KMS-11 (cell line): Measurements from ENCODE around the gene SCFD2.

Source experiments
- H2AFZ ChIP-seq: fragments of 200-600 bp; sonication (generic); 2 replicates; pipeline ENCODE4 v1.6.1; 2016; ENCODE audit warnings: antibody characterized with exemption, mixed run types, low read depth
- H3K27ac ChIP-seq: fragments of 200-600 bp; sonication (generic); 2 replicates; pipeline ENCODE4 v1.6.1; 2016; ENCODE audit warnings: mild to moderate bottlenecking, mixed run types
- H3K27me3 ChIP-seq: fragments of 200-600 bp; sonication (generic); 2 replicates; pipeline ENCODE4 v1.6.1; 2017; ENCODE audit warnings: mild to moderate bottlenecking, low read depth, mixed run types, moderate library complexity; ENCODE audit not compliant: insufficient read depth
- H3K36me3 ChIP-seq: fragments of 200-600 bp; sonication (generic); 2 replicates; pipeline ENCODE4 v1.6.1; 2017; ENCODE audit warnings: mild to moderate bottlenecking, mixed run types; ENCODE audit not compliant: insufficient read depth
- H3K4me1 ChIP-seq: fragments of 200-600 bp; sonication (generic); 2 replicates; pipeline ENCODE4 v1.6.1; 2016; ENCODE audit warnings: mild to moderate bottlenecking, low read depth, mixed run types; ENCODE audit not compliant: poor library complexity, severe bottlenecking
- H3K4me2 ChIP-seq: fragments of 200-600 bp; sonication (generic); 2 replicates; pipeline ENCODE4 v1.7.0; 2016; ENCODE audit warnings: mild to moderate bottlenecking, mixed run types
- H3K4me3 ChIP-seq: fragments of 200-600 bp; sonication (generic); IDR thresholded peaks from 2 replicates; pipeline ENCODE4 v1.6.1; 2017; ENCODE audit warnings: low read depth, low read length, mixed read lengths; ENCODE audit not compliant: insufficient read depth
- H3K79me2 ChIP-seq: fragments of 200-600 bp; sonication (generic); 2 replicates; pipeline ENCODE4 v1.6.1; 2016; ENCODE audit warnings: low read depth, mixed run types; ENCODE audit not compliant: insufficient read depth
- H3K9ac ChIP-seq: fragments of 200-600 bp; sonication (generic); 2 replicates; pipeline ENCODE4 v1.6.1; 2016; ENCODE audit warnings: mild to moderate bottlenecking, mixed run types
- H4K20me1 ChIP-seq: fragments of 200-600 bp; sonication (generic); 2 replicates; pipeline ENCODE4 v1.6.1; 2016; ENCODE audit warnings: mild to moderate bottlenecking, mixed run types; ENCODE audit not compliant: insufficient read depth
- TF ChIP-seq, protein P1 (sequence below): fragments of 200-600 bp; sonication (generic); conservative IDR thresholded peaks from 2 replicates; pipeline ENCODE4 v1.6.1; 2017; ENCODE audit warnings: low read depth, mild to moderate bottlenecking, antibody characterized with exemption, low read length, moderate library complexity, mixed read lengths

The SCFD2 gene

DNA sequence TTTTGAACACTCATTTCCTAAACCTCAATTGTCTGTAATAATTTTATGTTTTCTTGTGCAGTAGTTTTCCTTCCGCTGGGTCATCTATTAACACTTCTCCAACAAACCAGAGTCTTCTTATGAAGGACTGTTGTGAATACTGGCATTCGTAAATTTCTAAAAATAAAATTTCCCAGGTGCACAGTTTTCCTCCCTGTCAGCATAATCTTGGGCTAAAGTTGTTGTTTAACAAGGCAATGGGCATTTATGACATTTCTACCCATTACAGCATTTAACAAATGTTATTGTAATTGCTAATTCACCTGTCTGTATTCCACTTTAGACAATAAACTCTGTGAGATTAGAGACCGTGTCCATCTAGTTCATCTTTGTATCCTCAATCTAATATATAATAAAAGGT lies 1.2 kb downstream of the SCFD2 start:
- H3K4me2 ChIP-seq = peak overlapping the region; percentile 78
- H3K36me3 ChIP-seq = no peaks in the 10 kb centered on the region
- H3K4me3 ChIP-seq = peak overlapping the region; percentile 97
- H3K27ac ChIP-seq = peak overlapping the region; percentile 71; the same call in 1 of the 2 replicates
- peak overlapping the region; percentile 79; the same call in 1 of the 2 replicates for H2AFZ ChIP-seq
- peaks cover 62% of the 10 kb centered on the region for H3K79me2 ChIP-seq
- peak overlapping the region; percentile 78; the same call in 1 of the 2 replicates for H3K9ac ChIP-seq
- peaks cover 5% of the 10 kb centered on the region; the same call in 1 of the 2 replicates for H4K20me1 ChIP-seq
- H3K27me3 ChIP-seq = no peaks in the 10 kb centered on the region
- peaks cover 46% of the 10 kb centered on the region for H3K4me1 ChIP-seq
- TF ChIP-seq, protein P1, sequence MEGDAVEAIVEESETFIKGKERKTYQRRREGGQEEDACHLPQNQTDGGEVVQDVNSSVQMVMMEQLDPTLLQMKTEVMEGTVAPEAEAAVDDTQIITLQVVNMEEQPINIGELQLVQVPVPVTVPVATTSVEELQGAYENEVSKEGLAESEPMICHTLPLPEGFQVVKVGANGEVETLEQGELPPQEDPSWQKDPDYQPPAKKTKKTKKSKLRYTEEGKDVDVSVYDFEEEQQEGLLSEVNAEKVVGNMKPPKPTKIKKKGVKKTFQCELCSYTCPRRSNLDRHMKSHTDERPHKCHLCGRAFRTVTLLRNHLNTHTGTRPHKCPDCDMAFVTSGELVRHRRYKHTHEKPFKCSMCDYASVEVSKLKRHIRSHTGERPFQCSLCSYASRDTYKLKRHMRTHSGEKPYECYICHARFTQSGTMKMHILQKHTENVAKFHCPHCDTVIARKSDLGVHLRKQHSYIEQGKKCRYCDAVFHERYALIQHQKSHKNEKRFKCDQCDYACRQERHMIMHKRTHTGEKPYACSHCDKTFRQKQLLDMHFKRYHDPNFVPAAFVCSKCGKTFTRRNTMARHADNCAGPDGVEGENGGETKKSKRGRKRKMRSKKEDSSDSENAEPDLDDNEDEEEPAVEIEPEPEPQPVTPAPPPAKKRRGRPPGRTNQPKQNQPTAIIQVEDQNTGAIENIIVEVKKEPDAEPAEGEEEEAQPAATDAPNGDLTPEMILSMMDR = no peak

DNA sequence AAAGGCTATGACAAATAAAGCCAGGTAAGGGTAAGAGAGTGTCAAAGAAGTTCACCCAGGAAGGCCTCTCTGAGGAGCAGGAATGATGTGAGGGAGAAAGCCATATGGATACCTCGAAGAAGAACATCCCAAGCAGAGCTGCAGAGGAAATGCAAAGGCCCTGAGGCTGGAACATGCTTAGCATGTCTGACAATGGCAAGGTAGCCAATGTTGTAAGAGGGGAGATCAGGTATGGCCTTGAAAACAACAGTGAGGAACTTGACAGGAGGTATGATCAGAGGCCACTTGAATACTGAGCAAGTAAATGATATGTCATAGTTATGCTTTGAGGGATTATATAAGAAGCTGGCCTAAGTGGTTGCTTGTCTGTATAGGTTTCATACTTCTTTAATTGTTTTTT lies 3.8 kb downstream of the SCFD2 start:
- no peaks in the 10 kb centered on the region for H3K27me3 ChIP-seq
- no peak overlapping the region for H2AFZ ChIP-seq
- TF ChIP-seq, protein P1 = no peak
- peaks cover 5% of the 10 kb centered on the region; the same call in 1 of the 2 replicates for H4K20me1 ChIP-seq
- no peak overlapping the region for H3K4me3 ChIP-seq
- no peaks in the 10 kb centered on the region for H3K36me3 ChIP-seq
- peaks cover 80% of the 10 kb centered on the region for H3K79me2 ChIP-seq
- peaks cover 45% of the 10 kb centered on the region for H3K4me1 ChIP-seq
- H3K27ac ChIP-seq = no peak overlapping the region
- no peak overlapping the region for H3K9ac ChIP-seq
- H3K4me2 ChIP-seq = peak overlapping the region; percentile 78; the same call in 1 of the 2 replicates

DNA sequence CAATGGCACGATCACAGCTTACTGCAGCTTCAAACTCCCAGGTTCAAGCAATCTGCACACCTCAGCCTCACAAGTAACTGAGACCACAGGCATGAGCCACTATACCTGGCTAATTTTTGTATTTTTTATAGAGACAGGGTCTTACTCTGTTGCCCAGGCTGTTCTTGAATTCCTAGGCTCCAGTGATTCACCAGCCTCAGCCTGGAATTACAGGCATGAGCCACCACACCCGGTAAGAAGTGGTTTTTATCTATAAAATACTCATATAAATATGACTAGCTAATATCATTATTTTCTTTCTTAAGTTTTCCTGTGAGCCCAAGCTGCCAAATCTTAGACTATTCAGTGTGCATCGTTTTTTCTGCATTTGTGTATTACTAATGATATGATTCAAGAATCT lies 4.4 kb downstream of the SCFD2 start:
- no peaks in the 10 kb centered on the region for H3K36me3 ChIP-seq
- no peak overlapping the region for H3K4me3 ChIP-seq
- H2AFZ ChIP-seq = no peak overlapping the region
- H3K4me1 ChIP-seq = peaks cover 39% of the 10 kb centered on the region
- no peak overlapping the region for H3K27ac ChIP-seq
- peaks cover 80% of the 10 kb centered on the region for H3K79me2 ChIP-seq
- TF ChIP-seq, protein P1 = no peak
- H4K20me1 ChIP-seq = peaks cover 5% of the 10 kb centered on the region; the same call in 1 of the 2 replicates
- H3K9ac ChIP-seq = no peak overlapping the region
- peak overlapping the region; percentile 10; the same call in 1 of the 2 replicates for H3K4me2 ChIP-seq
- no peaks in the 10 kb centered on the region for H3K27me3 ChIP-seq

DNA sequence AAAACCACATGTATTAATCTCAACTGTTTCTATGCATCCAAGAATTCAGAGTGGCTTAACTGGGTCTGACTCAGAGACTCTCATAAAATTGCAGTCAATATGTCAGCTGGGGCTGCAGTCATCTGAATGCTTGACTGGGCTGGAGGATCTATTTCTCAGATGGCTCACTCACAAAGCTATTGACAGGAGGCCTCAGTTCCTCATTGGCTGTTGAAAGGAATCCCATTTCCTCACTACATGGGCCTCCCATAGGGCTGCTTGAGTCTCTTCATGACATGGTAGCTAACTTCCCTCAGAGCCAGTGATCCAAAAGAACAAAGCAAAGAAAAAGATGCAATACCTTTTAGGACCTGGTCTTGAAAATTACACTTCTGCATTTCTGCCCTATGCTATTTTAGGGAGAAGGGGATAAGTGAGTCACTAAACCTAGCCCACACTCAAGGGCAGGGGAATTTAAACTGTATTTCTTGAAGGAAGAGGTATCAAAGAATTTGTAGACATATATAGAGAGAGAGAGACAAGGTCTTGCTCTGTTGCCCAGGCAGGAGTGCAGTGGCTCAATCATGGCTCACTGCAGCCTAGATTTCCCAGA lies 9.8 kb downstream of the SCFD2 start:
- Histone ChIP-seq H3K4me2 (no peak overlapping the region), H3K4me3 (no peak overlapping the region), H3K27ac (no peak overlapping the region), H3K4me1 (peaks cover 5% of the 10 kb centered on the region), H3K27me3 (no peaks in the 10 kb centered on the region), H3K36me3 (peaks cover 6% of the 10 kb centered on the region; the same call in 1 of the 2 replicates), H3K79me2 (peaks cover 48% of the 10 kb centered on the region), H4K20me1 (no peaks in the 10 kb centered on the region), H3K9ac (no peak overlapping the region), H2AFZ (no peak overlapping the region)
- TF ChIP-seq, protein P1 = no peak
